Epithelial cell of proximal tubule (primary cell): ENCODE data around the gene NXN. TPM values are rescaled to one million over a fixed set of nuclear protein-coding genes. Genes with fewer than 3 reads are reported as not detected.
A peak's percentile ranks its signal among the peaks of the same experiment; 100 is the strongest.
"Not testable (repeated sequence)": the region's sequence is repeated elsewhere in the genome, so short reads cannot be mapped to it uniquely, and the experiment has no call there.

Experiments used
- DNase-seq: peaks from one replicate; pipeline ENCODE4 v3.0.0-alpha.2; 2011; ENCODE audit warnings: low read depth
- H3K4me3 ChIP-seq: 2 replicates; pipeline ENCODE4 v1.5.1; 2011; ENCODE audit warnings: low read depth, mild to moderate bottlenecking, low read length
- total RNA-seq: library from RNA; depleted of rRNA; stranded (reverse); fragments of >200 nt; gene quantifications from 2 replicates; pipeline ENCODE4 v1.2.3, GENCODE V29; 2015
- TF ChIP-seq, protein P1 (sequence below): conservative IDR thresholded peaks from 2 replicates; pipeline ENCODE4 v1.5.1; 2012; ENCODE audit warnings: low read depth, mild to moderate bottlenecking, low read length

Gene NXN
- total RNA-seq, 1 donor from 2014 or later, result 31.1 TPM

DNA sequence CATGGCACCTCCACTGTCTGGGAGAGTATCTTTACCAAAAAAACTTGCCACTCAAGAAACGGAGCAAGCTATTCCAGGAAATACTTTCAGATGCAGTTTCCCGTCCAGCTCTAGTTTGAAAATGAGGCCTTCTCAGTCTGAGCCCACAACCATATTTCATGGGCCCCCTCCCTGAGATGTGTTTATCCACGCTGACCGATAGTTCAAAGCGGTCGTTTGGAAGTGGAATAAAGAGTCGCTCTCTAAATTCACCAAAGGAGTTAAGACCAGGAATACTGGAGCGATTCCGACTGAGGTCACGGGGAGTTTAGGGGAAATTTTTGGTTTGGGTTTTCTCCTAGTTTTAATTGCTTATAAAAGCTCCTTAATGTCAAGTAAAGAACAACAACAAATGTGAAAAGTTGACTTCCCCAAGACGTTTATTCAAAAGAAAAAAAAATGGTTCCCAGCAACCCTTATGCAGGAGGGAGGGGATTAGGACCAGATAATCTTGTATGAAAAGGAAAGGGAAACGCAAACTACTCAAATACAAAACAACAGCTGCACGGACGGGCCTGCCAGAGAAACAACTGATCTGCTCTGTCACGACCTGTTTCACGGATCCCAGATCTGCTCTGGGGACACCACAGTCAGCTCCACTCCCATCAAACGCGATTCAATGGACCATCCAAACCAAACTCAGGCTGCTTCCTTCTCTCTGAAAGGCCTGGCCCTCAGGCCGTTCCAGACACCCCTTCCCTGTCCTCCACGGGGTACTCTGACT lies 120.3 kb downstream of the NXN start:
- no peak overlapping the region for H3K4me3 ChIP-seq
- TF ChIP-seq, protein P1, sequence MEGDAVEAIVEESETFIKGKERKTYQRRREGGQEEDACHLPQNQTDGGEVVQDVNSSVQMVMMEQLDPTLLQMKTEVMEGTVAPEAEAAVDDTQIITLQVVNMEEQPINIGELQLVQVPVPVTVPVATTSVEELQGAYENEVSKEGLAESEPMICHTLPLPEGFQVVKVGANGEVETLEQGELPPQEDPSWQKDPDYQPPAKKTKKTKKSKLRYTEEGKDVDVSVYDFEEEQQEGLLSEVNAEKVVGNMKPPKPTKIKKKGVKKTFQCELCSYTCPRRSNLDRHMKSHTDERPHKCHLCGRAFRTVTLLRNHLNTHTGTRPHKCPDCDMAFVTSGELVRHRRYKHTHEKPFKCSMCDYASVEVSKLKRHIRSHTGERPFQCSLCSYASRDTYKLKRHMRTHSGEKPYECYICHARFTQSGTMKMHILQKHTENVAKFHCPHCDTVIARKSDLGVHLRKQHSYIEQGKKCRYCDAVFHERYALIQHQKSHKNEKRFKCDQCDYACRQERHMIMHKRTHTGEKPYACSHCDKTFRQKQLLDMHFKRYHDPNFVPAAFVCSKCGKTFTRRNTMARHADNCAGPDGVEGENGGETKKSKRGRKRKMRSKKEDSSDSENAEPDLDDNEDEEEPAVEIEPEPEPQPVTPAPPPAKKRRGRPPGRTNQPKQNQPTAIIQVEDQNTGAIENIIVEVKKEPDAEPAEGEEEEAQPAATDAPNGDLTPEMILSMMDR, result no peak

DNA sequence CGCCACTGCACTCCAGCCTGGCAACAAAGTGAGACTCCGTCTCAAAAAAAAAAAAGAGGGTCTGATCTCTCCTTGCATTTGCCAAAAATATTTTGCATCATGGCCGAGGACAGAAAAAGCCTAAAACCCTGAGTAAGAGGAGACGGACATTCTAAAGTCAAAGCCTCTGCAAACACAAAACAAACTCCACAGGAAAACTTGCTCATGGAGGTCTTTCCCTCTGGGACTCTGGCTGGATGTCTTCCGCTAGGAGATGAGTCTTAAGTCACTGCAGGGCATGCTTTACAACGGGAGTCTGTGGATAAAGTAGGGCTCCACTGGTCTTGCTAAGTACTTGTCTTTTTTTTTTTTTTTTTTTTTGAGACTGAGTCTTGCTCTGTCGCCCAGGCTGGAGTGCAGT lies 123.4 kb downstream of the NXN start:
- H3K4me3 ChIP-seq, result no peak overlapping the region
- TF ChIP-seq, protein P1, result no peak
- DNase-seq, result no peak

More for the DNA sequence above, 120.3 kb downstream of the NXN start:
- DNase-seq, result no peak

DNA sequence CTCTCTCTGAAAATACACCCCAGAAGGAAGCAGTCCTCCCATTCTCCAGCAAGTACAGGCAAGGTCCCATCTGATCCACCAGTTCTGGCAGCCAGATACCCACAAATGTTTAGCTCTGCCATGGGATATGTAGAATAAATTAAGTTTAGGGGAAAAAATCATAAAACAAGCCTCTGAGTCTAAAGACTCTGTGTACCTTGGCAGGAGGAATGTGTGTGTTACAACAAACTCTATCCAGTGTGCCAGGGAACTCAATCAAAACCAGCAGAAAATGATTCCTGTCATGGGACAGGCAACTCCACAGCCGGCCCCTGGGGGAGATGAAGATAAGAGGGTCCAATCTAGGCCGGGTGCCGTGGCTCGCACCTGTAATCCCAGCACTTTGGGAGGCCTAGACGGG lies 124.0 kb downstream of the NXN start:
- TF ChIP-seq, protein P1, result no peak

DNA sequence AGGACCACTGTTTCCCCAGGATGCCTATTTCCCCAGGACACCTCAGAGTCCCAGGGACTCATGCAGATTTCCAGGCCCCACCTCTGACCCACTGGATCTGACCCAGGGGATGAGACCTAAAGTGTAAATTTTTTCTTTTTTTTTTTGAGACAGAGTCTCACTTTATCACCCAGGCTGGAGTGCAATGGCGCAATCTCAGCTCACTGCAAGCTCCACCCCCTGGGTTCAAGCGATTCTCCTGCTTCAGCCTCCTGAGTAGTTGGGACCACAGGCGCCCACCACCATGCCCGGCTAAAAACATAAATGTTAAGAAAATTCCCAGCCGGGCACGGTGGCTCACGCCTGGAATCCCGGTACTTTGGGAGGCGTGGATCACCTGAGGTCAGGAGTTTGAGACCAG lies 126.7 kb downstream of the NXN start:
- not testable (repeated sequence) for H3K4me3 ChIP-seq, DNase-seq

More for the DNA sequence above, 124.0 kb downstream of the NXN start:
- DNase-seq, result no peak
- H3K4me3 ChIP-seq, result no peak overlapping the region

DNA sequence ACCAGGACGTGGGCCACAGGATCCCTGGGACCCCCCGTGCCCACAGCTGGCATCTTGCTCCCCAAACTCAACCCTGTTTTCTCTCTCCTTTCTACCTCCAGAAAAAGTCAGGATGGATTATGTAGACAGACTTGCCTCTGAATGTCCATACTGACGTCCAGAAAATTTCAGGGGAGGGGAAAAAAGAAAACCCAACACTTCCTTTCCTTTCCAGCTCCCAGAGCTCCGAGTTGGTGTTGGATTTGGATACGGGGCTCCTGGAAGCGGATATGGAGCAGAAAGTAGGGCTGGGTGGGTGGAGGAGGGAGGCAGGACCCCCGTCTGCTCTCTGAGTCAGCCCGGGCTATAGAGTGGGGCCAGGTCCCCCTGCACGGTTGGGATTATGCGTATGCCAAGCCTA lies 127.2 kb downstream of the NXN start:
- no peak overlapping the region for H3K4me3 ChIP-seq
- TF ChIP-seq, protein P1, result no peak
- no peak for DNase-seq

DNA sequence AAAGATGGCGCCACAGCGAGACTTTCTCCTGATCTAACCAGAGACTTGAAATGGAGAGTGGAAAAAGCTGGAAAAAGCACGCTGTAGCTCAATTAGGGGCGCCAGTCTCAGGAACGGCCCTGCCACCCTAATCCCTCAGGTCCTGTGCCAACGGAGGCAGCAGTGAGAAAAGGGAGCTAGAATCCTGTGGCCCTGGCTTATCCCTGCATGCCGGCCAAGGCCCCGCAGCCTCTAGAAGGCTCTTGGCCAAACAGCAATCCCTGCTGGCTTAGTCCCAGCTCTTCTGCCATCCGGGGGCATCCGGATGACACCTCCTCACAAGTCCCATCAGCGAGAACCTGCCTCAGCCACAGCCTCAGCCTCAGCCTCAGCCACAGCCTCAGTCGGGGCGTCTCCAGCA lies 127.7 kb downstream of the NXN start:
- DNase-seq, result no peak
- TF ChIP-seq, protein P1, result no peak
- H3K4me3 ChIP-seq, result no peak overlapping the region

DNA sequence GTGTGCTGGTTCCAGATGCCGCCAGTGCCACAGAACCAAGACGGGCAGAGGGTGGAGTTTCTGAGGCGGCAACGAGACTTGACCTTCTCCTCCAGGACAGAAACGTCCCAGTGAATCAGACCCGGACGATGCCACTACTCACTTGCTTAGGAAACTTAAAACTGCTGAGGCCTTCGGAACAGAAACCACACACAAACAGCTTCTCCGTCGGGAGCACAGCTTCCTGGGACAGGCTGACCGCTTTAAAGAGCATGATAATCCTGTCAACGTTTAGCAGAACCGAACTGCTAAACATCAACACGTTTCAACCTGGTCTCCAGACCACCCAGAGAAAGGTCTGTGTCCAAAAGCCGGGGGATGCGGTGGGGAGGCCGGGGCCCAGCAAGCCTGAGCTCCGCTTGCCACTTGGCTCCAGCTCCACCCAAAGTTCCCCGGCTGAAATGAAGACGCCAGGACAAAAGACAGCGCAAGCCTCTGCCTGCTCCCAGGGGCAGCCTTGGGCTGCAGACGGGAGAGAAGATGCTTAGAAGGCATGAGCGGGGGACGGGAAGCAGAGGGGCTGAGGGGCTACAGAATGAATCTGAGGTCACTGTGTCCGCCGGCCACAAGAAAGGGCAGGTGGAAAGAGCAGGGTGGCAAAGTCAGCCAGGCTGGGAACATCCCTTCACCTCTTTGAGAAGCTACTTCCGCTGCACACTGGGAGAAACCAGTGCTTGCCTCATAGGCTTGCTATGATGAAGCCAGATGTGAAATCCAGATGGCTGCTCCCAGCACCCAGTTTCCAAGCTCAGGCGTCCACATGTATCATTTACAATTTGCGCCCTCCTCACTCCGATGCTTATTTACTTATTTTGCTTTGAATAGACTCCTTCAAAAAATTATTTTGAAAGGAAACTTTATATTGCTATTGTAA lies 128.5 kb downstream of the NXN start:
- peak overlapping the region; percentile 40 for H3K4me3 ChIP-seq
- DNase-seq, result no peak
- TF ChIP-seq, protein P1, result no peak
